Activated naive CD8-positive, alpha-beta T cell treated with anti-CD3 and anti-CD28 coated beads, Interleukin-2, amount 10 ng/mL, durations not matched to agents 7 days and 5 days (primary cell): ENCODE data around the gene SLC25A21. TPM values are rescaled to one million over a fixed set of nuclear protein-coding genes. Genes with fewer than 3 reads are reported as not detected.
A peak's percentile ranks its signal among the peaks of the same experiment; 100 is the strongest.
"Not testable (repeated sequence)": the region's sequence is repeated elsewhere in the genome, so short reads cannot be mapped to it uniquely, and the experiment has no call there.

Experiments used
- ATAC-seq: fragments of 150-1000 bp; cut with Tn5 transposase; one replicate; pipeline ENCODE4 v1.10.0; 2021; ENCODE audit warnings: low read depth, moderate library complexity
- POLR2A ChIA-PET: fragments of 350-600 bp; sonication (Branson Sonifier 250); formaldehyde crosslinking; loops from one replicate; lab custom pipeline; 2021; ENCODE audit warnings: antibody characterized with exemption; lab: Charles Lee
- DNase-seq: peaks from one replicate; pipeline ENCODE4 v3.0.0; 2021
- H3K27ac Mint-ChIP-seq: one replicate; pipeline ENCODE4 v1.8.0; 2022; ENCODE audit warnings: mild to moderate bottlenecking, mixed read lengths
- H3K27me3 Mint-ChIP-seq: one replicate; pipeline ENCODE4 v1.8.0; 2022; ENCODE audit warnings: mild to moderate bottlenecking, moderate library complexity, mixed read lengths
- H3K36me3 Mint-ChIP-seq: one replicate; pipeline ENCODE4 v1.8.0; 2021; ENCODE audit warnings: mild to moderate bottlenecking, mixed read lengths
- H3K4me1 Mint-ChIP-seq: one replicate; pipeline ENCODE4 v1.8.0; 2021; ENCODE audit warnings: mixed read lengths
- H3K4me3 Mint-ChIP-seq: one replicate; pipeline ENCODE4 v1.8.0; 2022; ENCODE audit warnings: mild to moderate bottlenecking, moderate library complexity, mixed read lengths
- H3K9me3 Mint-ChIP-seq: one replicate; pipeline ENCODE4 v1.8.0; 2021; ENCODE audit warnings: mixed read lengths
- total RNA-seq, 2 experiments: library from RNA; stranded (reverse); gene quantifications; one replicate each; pipeline ENCODE4 v1.2.3, GENCODE V29; 2021

The SLC25A21 gene
- total RNA-seq, 2 experiments from 2014 or later, result not detected

DNA sequence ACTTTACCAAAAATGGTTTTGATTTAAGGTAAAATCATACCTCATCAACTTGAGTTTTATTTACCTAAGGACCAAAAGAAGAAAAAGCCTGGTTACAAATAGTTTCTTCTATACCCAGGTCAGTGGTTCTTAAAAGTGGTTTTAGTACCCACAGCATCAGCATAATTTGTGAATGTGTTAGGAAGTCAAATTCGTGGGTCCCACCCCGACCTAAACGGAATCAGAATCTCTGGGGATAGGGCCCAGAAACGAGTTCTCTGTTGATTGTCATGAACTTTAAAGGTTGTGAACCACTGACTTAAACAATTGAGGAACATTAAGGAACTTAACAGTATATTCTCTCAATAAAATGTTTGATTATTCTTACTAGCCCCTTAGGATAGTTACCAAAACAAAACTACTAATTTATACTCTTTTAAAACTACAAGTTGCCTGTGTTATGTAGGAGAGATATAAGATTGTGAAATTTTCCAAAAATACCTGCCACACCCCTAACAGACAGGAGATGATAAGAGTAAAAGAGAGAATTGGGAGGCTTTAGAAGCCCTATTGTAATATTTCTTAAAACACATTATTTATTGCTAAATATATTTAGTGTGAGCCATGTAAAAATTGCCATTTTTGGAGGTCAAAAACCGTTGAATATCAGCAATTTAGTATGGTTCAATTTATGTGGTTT, 669 bp upstream of the SLC25A21 start:
- DNase-seq (no peak), ATAC-seq (no peak)
- no peak overlapping the region for H3K27ac Mint-ChIP-seq
- no peak overlapping the region for H3K4me3 Mint-ChIP-seq
- H3K4me1 Mint-ChIP-seq, result no peaks in the 10 kb centered on the region
- H3K36me3 Mint-ChIP-seq, result no peaks in the 10 kb centered on the region
- no peaks in the 10 kb centered on the region for H3K9me3 Mint-ChIP-seq
- POLR2A ChIA-PET, result no interaction called here
- H3K27me3 Mint-ChIP-seq, result peaks cover 30% of the 10 kb centered on the region

DNA sequence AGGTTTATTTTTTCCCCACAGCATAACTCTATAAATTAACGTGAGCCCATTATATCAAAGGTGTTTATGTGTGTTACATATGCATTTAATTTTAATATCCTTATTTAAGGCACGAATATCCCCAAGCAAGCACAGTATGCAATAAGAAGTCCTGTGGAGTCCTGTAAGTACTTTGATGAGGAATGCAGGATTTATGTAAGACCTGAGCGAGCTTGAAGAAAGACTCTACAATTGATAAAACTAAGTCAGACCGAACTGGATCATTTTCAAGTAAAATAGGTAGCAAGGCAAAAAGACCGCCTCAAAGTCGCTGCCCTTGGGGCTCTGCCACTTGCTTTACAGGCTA, 755 bp downstream of the SLC25A21 start:
- Mint-ChIP-seq H3K4me3 (peak overlapping the region; percentile 32), H3K27me3 (peaks cover 30% of the 10 kb centered on the region), H3K27ac (no peak overlapping the region), H3K4me1 (no peaks in the 10 kb centered on the region), H3K9me3 (peaks cover 2% of the 10 kb centered on the region), H3K36me3 (no peaks in the 10 kb centered on the region)
- DNase-seq (no peak), ATAC-seq (no peak)
- POLR2A ChIA-PET, result no interaction called here

DNA sequence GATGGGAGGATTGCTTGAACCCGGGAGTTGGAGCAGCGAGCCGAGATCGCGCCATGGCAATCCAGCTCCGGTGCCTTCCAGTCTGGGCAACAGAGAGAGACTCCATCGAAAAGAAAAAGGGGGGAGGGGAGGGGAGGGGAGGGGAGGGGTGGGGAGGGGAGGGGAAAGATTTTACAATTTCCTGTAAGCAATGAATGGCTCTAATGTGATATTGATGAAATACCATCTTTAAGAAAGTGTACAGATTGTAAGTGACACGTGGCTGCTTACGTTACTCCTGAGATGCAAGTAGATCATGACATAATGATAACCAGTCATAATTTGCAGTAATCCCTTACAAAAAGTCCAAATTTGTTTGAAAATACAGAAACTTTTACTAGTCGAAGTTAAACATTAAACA, 1.4 kb downstream of the SLC25A21 start:
- H3K4me1 Mint-ChIP-seq, result no peaks in the 10 kb centered on the region
- H3K27me3 Mint-ChIP-seq, result peaks cover 30% of the 10 kb centered on the region
- POLR2A ChIA-PET, result no interaction called here
- no peak overlapping the region for H3K4me3 Mint-ChIP-seq
- no peaks in the 10 kb centered on the region for H3K36me3 Mint-ChIP-seq
- ATAC-seq (no peak), DNase-seq (no peak)
- peaks cover 2% of the 10 kb centered on the region for H3K9me3 Mint-ChIP-seq
- no peak overlapping the region for H3K27ac Mint-ChIP-seq

DNA sequence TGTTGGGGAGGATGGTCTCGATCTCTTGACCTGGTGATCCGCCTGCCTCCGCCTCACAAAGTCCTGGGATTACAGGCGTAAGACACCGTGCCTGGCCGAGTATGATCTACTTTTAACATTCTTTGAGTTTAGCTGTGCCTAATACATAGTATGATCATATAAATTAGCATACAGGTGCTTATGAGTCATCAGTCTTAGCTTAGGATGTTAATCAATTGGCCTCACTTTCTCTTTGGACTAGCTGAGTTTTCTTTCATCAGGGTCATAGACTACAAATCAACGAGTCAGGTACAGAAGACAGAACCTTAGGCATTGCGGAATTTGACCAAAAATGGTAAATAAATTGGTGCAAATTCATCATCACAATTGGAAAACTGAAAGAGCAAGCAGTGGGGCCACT, 2.2 kb downstream of the SLC25A21 start:
- no peak for DNase-seq
- ATAC-seq, result no peak
- Mint-ChIP-seq H3K27me3 (peaks cover 30% of the 10 kb centered on the region), H3K9me3 (peaks cover 2% of the 10 kb centered on the region), H3K4me1 (no peaks in the 10 kb centered on the region), H3K36me3 (no peaks in the 10 kb centered on the region), H3K27ac (no peak overlapping the region), H3K4me3 (no peak overlapping the region)
- POLR2A ChIA-PET, result no interaction called here

DNA sequence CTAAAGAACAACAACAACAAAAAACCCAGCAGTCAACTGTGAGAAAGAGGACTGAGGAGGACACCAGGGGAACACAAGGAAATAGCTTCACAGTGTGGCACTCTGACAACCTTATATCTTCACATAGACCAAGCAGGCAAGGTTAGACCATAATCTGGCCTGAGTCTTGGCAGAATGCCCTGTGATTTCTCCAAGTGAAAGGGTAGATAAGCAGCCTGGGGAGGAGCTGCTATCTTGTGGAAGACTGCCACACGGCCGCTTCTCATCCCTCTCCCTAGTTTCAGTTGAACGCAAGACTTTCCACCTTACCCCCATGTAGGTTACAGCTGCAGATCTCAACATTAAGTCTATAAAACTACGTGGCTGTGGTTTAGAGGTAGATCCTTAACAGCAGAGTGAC, 3.7 kb downstream of the SLC25A21 start:
- no peaks in the 10 kb centered on the region for H3K36me3 Mint-ChIP-seq
- peaks cover 25% of the 10 kb centered on the region for H3K27me3 Mint-ChIP-seq
- peaks cover 2% of the 10 kb centered on the region for H3K9me3 Mint-ChIP-seq
- H3K4me3 Mint-ChIP-seq, result no peak overlapping the region
- POLR2A ChIA-PET, result no interaction called here
- no peak overlapping the region for H3K27ac Mint-ChIP-seq
- DNase-seq (no peak), ATAC-seq (no peak)
- H3K4me1 Mint-ChIP-seq, result no peaks in the 10 kb centered on the region

DNA sequence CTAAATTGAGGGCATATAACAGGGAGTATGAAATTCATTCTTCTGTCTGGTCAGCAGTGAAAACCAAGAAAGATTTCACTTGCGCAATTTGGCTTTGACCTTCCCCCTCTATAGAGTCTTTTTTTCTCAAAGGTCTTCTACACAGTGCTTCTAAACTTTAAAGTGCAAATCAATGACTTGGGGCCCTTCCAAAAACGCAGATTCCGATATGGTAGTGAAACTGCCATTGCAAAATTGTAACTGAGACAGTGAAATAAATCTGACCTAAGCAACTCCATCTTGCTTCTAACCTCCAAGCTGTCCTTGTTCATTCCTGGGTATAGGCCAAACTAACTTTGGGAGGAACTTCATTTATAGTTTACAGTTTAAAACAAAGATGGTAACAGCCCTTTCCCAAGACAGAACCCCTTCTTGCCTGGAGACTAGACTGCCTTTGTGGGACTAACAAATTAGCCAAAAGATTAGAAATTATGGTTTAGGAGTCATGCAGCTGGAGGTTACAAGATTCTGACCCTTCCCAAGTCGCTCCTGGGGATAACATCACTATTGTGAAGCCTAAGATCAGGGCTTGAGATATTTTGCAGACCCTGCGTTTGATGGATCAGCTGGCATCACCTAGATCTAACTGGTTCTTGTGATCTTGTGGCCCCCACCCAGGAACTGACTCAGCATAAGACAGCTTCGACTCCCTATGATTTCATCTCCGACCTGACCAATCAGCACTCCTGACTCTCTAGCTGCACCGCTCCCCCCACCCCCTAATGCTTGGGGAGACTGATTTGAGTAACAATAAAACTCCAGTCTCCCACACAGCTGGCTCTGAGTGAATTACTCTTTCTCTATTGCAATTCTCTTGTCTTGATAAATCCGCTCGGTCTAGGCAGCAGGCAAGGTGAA, 5.0 kb downstream of the SLC25A21 start:
- POLR2A ChIA-PET, result no interaction called here
- H3K4me3 Mint-ChIP-seq, result no peak overlapping the region
- ATAC-seq (no peak), DNase-seq (no peak)
- H3K27ac Mint-ChIP-seq, result no peak overlapping the region
- no peaks in the 10 kb centered on the region for H3K4me1 Mint-ChIP-seq
- H3K36me3 Mint-ChIP-seq, result no peaks in the 10 kb centered on the region
- peaks cover 12% of the 10 kb centered on the region for H3K27me3 Mint-ChIP-seq
- peaks cover 3% of the 10 kb centered on the region for H3K9me3 Mint-ChIP-seq

DNA sequence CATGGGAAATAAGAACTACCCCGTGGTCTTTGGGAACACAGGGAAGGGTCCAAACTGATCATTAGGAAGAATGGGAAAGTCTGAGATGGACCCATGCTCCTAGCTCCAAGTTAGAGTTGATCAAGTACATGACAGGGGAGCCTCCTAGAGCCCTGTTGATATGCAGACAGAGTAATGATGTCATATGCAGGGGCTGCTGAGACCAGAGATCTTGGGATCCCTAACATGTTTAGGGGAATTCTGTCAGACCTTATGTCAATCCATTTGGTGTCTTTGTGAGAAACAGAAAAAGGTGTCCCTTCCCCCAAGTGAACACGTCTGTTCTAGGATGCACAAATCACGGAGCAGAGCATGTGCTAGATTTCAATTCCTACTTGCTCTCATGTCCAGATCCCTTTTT, 6.6 kb downstream of the SLC25A21 start:
- Mint-ChIP-seq H3K36me3 (no peaks in the 10 kb centered on the region), H3K4me3 (no peak overlapping the region), H3K9me3 (peaks cover 5% of the 10 kb centered on the region), H3K27me3 (peaks cover 2% of the 10 kb centered on the region), H3K27ac (no peak overlapping the region), H3K4me1 (no peaks in the 10 kb centered on the region)
- POLR2A ChIA-PET, result no interaction called here
- ATAC-seq (no peak), DNase-seq (no peak)

DNA sequence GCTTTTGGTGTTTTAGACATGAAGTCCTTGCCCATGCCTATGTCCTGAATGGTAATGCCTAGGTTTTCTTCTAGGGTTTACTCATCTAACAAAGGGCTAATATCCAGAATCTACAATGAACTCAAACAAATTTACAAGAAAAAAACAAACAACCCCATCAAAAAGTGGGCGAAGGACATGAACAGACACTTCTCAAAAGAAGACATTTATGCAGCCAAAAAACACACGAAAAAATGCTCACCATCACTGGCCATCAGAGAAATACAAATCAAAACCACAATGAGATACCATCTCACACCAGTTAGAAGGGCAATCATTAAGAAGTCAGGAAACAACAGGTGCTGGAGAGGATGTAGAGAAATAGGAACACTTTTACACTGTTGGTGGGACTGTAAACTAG, 10.1 kb downstream of the SLC25A21 start:
- POLR2A ChIA-PET, H3K27me3 Mint-ChIP-seq, H3K36me3 Mint-ChIP-seq, H3K27ac Mint-ChIP-seq, H3K4me3 Mint-ChIP-seq, H3K4me1 Mint-ChIP-seq, H3K9me3 Mint-ChIP-seq, ATAC-seq, DNase-seq: not testable (repeated sequence)

DNA sequence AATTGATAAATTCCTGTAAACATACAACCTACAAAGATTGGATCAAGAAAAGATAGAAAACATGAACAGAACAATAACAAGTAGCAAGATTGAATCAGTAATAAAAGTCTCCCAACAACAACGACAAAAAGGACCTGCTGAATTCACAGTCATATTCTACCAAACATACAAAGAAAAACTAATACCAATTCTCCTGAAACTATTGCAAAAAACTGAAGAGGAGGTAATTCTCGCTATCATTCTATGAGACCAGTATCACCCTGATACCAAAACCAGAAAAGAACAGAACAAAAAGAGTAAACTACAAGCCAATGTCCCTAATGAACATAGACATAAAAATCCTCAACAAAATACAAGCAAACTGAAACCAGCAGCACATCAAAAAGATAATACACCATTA, 14.4 kb downstream of the SLC25A21 start:
- ATAC-seq (no peak), DNase-seq (no peak)
- POLR2A ChIA-PET, result no interaction called here
- Mint-ChIP-seq H3K4me1 (no peaks in the 10 kb centered on the region), H3K27ac (no peak overlapping the region), H3K36me3 (no peaks in the 10 kb centered on the region), H3K9me3 (peaks cover 9% of the 10 kb centered on the region), H3K4me3 (no peak overlapping the region), H3K27me3 (no peaks in the 10 kb centered on the region)

DNA sequence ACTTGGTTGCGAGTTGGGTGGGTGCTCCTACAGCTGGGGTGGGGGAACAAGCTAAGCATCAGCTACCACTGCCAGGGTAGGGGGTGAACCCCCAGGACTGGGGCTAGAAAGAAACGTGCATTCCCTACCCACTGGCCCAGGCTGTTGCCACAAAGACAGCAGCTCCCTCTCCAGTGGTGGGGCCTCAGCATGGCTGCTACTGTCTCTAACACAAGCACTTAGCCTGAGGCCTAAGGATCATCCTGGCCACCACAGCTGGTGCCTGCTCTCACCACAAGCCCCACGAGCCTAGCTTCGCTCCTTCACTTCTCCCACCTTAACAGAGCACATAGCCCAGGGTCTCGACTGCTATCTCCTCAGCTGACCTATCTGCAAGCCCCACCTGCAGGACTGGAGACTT, 18.9 kb downstream of the SLC25A21 start:
- no peaks in the 10 kb centered on the region for H3K4me1 Mint-ChIP-seq
- no peak overlapping the region for H3K27ac Mint-ChIP-seq
- no peaks in the 10 kb centered on the region for H3K27me3 Mint-ChIP-seq
- no peaks in the 10 kb centered on the region for H3K36me3 Mint-ChIP-seq
- ATAC-seq (no peak), DNase-seq (no peak)
- peaks cover 4% of the 10 kb centered on the region for H3K9me3 Mint-ChIP-seq
- POLR2A ChIA-PET, result no interaction called here
- H3K4me3 Mint-ChIP-seq, result no peak overlapping the region

DNA sequence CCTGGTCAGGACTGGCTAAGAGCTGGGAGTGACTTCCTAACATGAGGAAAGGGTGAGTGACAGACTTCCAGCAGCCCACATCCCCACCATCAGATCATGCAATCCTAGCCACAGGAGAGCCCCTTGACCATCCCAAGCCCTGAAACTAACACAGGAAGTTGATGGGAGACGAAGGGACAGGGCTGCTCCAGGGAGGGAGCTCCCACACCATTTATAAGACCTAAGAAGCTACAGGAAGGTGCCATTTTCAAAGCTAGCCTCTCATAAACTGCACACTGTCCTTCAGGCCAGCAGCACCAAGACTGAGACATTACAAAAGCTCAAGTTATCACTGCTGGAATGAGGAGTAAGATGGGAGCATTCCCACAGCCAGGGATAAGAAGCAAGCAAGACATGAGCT, 19.4 kb downstream of the SLC25A21 start:
- no peak overlapping the region for H3K27ac Mint-ChIP-seq
- peaks cover 4% of the 10 kb centered on the region for H3K9me3 Mint-ChIP-seq
- ATAC-seq, result no peak
- H3K4me3 Mint-ChIP-seq, result no peak overlapping the region
- no peak for DNase-seq
- no peaks in the 10 kb centered on the region for H3K36me3 Mint-ChIP-seq
- no peaks in the 10 kb centered on the region for H3K27me3 Mint-ChIP-seq
- POLR2A ChIA-PET, result no interaction called here
- no peaks in the 10 kb centered on the region for H3K4me1 Mint-ChIP-seq

DNA sequence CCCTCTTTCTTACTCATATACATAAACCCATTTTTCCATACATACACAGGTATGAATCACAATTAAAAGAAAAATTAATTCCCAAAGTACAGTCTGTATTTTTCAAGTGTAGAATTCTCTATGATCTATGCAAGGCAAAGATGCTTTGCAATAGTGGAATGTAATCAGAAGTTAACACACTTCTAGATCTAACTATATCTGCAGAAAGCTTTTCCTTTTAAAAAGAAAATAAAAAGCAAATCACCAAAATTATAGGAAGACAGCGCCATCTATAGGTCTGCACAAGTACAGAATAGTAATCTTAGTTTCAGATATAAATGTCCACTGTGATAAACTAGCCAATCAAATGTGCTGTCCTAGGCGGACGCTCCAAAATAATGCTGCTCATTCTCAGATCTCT, 22.0 kb downstream of the SLC25A21 start:
- DNase-seq, result no peak
- H3K4me3 Mint-ChIP-seq, result no peak overlapping the region
- H3K9me3 Mint-ChIP-seq, result peaks cover 4% of the 10 kb centered on the region
- no peak for ATAC-seq
- H3K4me1 Mint-ChIP-seq, result no peaks in the 10 kb centered on the region
- POLR2A ChIA-PET, result no interaction called here
- H3K36me3 Mint-ChIP-seq, result no peaks in the 10 kb centered on the region
- H3K27me3 Mint-ChIP-seq, result no peaks in the 10 kb centered on the region
- H3K27ac Mint-ChIP-seq, result no peak overlapping the region

DNA sequence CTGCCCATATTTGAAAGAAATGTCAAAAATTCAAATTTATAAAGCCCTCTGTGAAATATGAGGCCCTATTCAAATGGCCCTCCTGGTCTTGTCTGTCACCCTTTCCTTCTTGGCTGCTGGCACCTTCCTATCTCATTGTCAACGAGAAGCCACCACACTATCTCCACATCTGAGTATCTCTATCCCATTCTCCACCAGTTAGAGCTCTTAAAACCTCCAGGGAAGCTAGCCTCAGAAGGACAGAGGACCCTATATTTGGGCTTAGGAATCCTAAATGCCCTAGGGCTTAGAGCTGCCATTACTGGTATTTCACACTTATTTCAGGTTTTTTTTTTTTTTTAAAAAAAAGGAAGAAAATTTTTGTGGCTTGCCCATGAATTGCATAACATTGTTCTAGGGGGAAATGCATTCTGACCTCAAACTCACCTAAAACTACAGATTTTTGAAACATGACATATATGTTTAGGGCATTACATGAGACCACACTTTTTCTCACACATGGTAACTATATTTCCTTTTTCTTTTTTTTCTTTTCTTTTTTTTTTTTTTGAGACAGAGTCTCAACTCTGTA, 25.0 kb downstream of the SLC25A21 start:
- Mint-ChIP-seq H3K27me3 (no peaks in the 10 kb centered on the region), H3K27ac (no peak overlapping the region), H3K36me3 (no peaks in the 10 kb centered on the region), H3K4me1 (no peaks in the 10 kb centered on the region), H3K4me3 (no peak overlapping the region), H3K9me3 (no peaks in the 10 kb centered on the region)
- ATAC-seq (no peak), DNase-seq (no peak)
- POLR2A ChIA-PET, result no interaction called here

DNA sequence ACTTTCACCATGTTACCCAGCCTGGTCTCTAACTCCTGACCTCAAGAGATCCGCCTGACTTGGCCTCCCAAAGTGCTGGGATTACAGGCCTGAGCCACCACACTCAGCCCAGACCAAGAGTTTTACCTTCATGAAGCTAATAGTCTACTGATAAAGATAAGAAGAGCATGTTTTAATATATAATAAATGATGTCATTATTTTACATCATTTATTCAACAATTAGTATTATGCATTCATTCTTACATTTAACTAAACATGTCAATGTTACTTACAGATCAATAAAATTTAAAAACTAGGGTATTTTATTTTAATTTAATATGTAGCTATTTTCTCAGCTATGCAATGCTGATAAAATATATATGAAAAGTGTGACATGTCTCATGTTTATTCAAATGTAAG, 26.0 kb downstream of the SLC25A21 start:
- ATAC-seq, H3K9me3 Mint-ChIP-seq, H3K36me3 Mint-ChIP-seq, DNase-seq, H3K27ac Mint-ChIP-seq, H3K4me1 Mint-ChIP-seq, POLR2A ChIA-PET, H3K27me3 Mint-ChIP-seq, H3K4me3 Mint-ChIP-seq: not testable (repeated sequence)
